RWPE1 (cell line): Measurements from ENCODE around the gene CCDC60.
"Not testable (repeated sequence)": the region's sequence is repeated elsewhere in the genome, so short reads cannot be mapped to it uniquely, and the experiment has no call there.

ENCODE experiments used
- CTCF ChIA-PET: fragments of 350-600 bp; sonication (Branson Sonifier 250); formaldehyde crosslinking; extraction: SDS; loops from one replicate; lab custom pipeline; 2021; lab: Yijun Ruan, JAX
- POLR2A ChIA-PET: fragments of 400-600 bp; formaldehyde crosslinking; extraction: SDS; loops from one replicate; lab custom pipeline; 2020; ENCODE audit warnings: antibody characterized with exemption; ENCODE audit not compliant: low non-redundant PET; lab: Yijun Ruan, JAX
- DNase-seq: peaks from one replicate; pipeline ENCODE4 v3.0.0; 2012; ENCODE audit warnings: low spot score
- H3K27ac ChIP-seq: fragments of 450-650 bp; 2 replicates; pipeline ENCODE4 v1.5.1; 2017
- TF ChIP-seq, protein P1 (sequence below): fragments of 450-650 bp; conservative IDR thresholded peaks from 2 replicates; pipeline ENCODE4 v1.5.1; 2017; ENCODE audit warnings: low read depth, mild to moderate bottlenecking

The CCDC60 gene

DNA sequence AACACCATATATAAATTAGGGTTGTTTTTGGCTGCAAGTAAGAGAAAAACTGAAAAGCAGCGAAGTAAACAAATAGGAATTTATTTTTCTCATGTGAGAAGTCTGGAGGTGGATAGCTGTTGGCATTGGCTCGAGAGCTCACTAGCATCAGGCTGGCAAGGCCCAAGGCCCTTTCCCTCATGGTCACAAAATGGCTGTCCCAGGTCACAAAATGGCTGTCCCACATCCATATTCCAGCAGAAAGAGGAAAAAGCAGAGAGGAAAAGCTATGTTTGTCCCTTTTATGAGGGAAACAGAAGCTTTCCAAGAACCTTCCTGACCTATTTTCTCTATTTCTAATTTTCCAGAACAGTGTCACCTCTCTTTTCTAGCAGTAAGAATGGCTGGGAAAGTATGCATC lies 7.5 kb downstream of the CCDC60 start:
- ChIA-PET CTCF (interaction anchor here (0.7 kb wide), 1 partner anchor 1358 kb away, joined by 3 read pairs; no protein-coding TSS in a partner anchor), POLR2A (no interaction called here)
- TF ChIP-seq, protein P1, sequence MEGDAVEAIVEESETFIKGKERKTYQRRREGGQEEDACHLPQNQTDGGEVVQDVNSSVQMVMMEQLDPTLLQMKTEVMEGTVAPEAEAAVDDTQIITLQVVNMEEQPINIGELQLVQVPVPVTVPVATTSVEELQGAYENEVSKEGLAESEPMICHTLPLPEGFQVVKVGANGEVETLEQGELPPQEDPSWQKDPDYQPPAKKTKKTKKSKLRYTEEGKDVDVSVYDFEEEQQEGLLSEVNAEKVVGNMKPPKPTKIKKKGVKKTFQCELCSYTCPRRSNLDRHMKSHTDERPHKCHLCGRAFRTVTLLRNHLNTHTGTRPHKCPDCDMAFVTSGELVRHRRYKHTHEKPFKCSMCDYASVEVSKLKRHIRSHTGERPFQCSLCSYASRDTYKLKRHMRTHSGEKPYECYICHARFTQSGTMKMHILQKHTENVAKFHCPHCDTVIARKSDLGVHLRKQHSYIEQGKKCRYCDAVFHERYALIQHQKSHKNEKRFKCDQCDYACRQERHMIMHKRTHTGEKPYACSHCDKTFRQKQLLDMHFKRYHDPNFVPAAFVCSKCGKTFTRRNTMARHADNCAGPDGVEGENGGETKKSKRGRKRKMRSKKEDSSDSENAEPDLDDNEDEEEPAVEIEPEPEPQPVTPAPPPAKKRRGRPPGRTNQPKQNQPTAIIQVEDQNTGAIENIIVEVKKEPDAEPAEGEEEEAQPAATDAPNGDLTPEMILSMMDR: no peak
- DNase-seq: no peak
- H3K27ac ChIP-seq: no peak overlapping the region

- TF ChIP-seq, protein P1: no peak
- POLR2A ChIA-PET: no interaction called here
- CTCF ChIA-PET: no interaction called here
- DNase-seq: no peak
- no peak overlapping the region for H3K27ac ChIP-seq
Observed at GRCh38 chr12:119343130-119343529, 8.6 kb downstream of the CCDC60 start.

GRCh38 chr12:119354172-119354571 lies 19.6 kb downstream of the CCDC60 start:
- DNase-seq: no peak
- H3K27ac ChIP-seq: no peak overlapping the region
- POLR2A ChIA-PET: no interaction called here
- CTCF ChIA-PET: no interaction called here
- TF ChIP-seq, protein P1: no peak

DNA sequence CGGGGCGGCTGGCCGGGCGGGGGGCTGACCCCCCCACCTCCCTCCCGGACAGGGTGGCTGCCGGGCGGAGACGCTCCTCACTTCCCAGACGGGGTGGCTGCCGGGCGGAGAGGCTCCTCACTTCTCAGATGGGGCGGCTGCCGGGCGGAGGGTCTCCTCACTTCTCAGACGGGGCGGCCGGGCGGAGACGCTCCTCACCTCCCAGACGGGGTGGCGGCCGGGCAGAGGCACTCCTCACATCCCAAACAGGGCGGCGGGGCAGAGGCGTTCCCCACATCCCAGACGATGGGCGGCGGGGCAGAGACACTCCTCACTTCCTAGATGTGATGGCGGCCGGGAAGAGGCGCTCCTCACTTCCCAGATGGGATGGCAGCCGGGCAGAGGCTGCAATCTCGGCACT lies 25.8 kb downstream of the CCDC60 start:
- CTCF ChIA-PET, DNase-seq, POLR2A ChIA-PET, H3K27ac ChIP-seq: not testable (repeated sequence)

DNA sequence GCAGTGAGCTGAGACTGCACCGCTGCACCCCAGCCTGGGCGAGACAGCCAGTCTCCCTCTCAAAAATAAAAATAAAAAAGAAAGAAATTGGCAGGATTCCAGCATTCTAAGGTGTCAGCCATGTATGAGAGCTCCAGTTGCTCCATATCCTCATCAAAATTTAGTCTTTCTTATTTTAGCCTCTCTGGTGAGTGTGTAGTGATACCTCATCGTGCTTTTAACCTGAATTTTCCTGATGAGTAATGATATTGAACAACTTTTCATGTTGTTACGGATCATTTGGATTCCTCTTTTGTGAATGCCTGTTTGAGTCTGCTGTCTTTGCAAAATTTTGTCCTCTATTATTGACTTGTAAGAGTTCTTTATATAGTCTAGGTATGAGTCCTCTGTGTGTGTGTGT lies 28.5 kb downstream of the CCDC60 start:
- DNase-seq: no peak
- ChIA-PET CTCF (interaction anchor here (0.6 kb wide), 2 partner anchors 50 to 307 kb away, joined by 3 to 4 read pairs; no protein-coding TSS in a partner anchor), POLR2A (no interaction called here)
- no peak overlapping the region for H3K27ac ChIP-seq
- TF ChIP-seq, protein P1: no peak

DNA sequence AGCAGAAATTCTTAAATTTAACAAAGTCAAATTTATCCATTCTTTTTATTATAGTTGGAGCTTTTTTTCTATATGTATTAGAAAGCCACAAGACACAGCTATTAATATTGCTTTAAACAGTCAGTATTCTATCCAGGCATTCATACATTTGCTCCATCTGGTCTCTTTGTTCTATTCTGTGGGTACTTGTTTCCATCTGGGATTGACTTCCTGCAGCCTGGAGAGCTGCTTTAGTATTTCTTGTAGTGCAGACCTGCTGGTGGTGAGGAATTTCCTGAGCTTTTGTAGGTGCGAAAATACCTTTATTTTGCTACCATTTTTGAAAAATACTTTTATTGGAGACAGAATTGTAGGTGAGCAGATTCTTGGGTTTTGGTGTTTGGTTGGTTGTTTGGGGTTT lies 29.0 kb downstream of the CCDC60 start:
- TF ChIP-seq, protein P1: no peak
- ChIA-PET POLR2A (no interaction called here), CTCF (interaction anchor here (0.6 kb wide), 5 partner anchors 50 to 513 kb away, joined by 3 to 4 read pairs (median 3); partner anchors contain the start of gene PRKAB1)
- no peak for DNase-seq
- H3K27ac ChIP-seq: no peak overlapping the region

- TF ChIP-seq, protein P1: no peak
- no peak for DNase-seq
- POLR2A ChIA-PET: no interaction called here
- H3K27ac ChIP-seq: no peak overlapping the region
- CTCF ChIA-PET: interaction anchor here (0.8 kb wide), 1 partner anchor 38 kb away, joined by 3 read pairs; no protein-coding TSS in a partner anchor
Observed at GRCh38 chr12:119365451-119365850, 30.9 kb downstream of the CCDC60 start.
